Sigmoid colon (tissue), 7 donors: Measurements from ENCODE around the gene PIRT. TPM values are rescaled to one million over a fixed set of nuclear protein-coding genes. Genes with fewer than 3 reads are reported as not detected.

Experiments
- DNase-seq: peaks from one replicate; pipeline ENCODE4 v3.0.0-alpha.2; 2019
- H3K27ac ChIP-seq, 4 donors: fragments of 200-600 bp; sonication (generic); one replicate each; pipeline ENCODE4 v1.5.1; 2016 to 2019; ENCODE audit warnings: mild to moderate bottlenecking in 1 of 4
- H3K27me3 ChIP-seq, 3 donors: fragments of 200-600 bp; sonication (generic); one replicate each; pipeline ENCODE4 v1.5.1; 2019; ENCODE audit warnings: mild to moderate bottlenecking in 1 of 3
- H3K36me3 ChIP-seq, 4 donors: fragments of 200-600 bp; sonication (generic); one replicate each; pipeline ENCODE4 v1.5.1; 2016 to 2019
- H3K4me1 ChIP-seq, 4 donors: fragments of 200-600 bp; sonication (generic); one replicate each; pipeline ENCODE4 v1.5.1; 2017 to 2019
- H3K4me3 ChIP-seq, 4 donors: fragments of 200-600 bp; sonication (generic); one replicate each; pipeline ENCODE4 v1.5.1; 2017 to 2019; ENCODE audit warnings: mild to moderate bottlenecking in 2 of 4, moderate library complexity in 1 of 4
- H3K9me3 ChIP-seq, 4 donors: fragments of 200-600 bp in 3 of 4; sonication (generic) in 3 of 4; one replicate each; pipeline versions ENCODE4 v1.5.1 to v1.6.1; 2013 to 2019
- EP300 ChIP-seq, 4 donors: sonication (generic); formaldehyde crosslinking; IDR thresholded peaks; one replicate each; pipeline ENCODE4 v1.6.1; 2017; ENCODE audit warnings: antibody characterized with exemption in 4 of 4
- POLR2A ChIP-seq, 2 donors: fragments of 450-650 bp; IDR thresholded peaks; one replicate each; pipeline ENCODE4 v1.6.1; 2016; ENCODE audit warnings: antibody characterized with exemption in 2 of 2, mild to moderate bottlenecking in 2 of 2, moderate library complexity in 2 of 2
- POLR2AphosphoS5 ChIP-seq, 4 donors: sonication (generic); formaldehyde crosslinking; IDR thresholded peaks; one replicate each; pipeline ENCODE4 v1.6.1; 2017; ENCODE audit warnings: antibody characterized with exemption in 4 of 4
- WGBS, 2 donors: extraction: QIAGEN DNeasy Blood & Tissue Kit; methylation state at CpG; one replicate each; pipeline ENCODE4 v1.1.7; 2013; 5-methylcytosine and 5-hydroxymethylcytosine counted together
- intact Hi-C: fragments of 100-400 bp; cut with DNase I; formaldehyde crosslinking; loops from one replicate; pipeline ENCODE4 v1.15.1; 2023
- polyA plus RNA-seq, 3 donors: library from polyadenylated mRNA; stranded (reverse); fragments of 200-250 nt; gene quantifications; one replicate each; pipeline ENCODE4 v1.2.3, GENCODE V29; 2013
- total RNA-seq, 4 donors: library from RNA; depleted of rRNA; stranded (reverse); fragments of >200 nt; gene quantifications; one replicate each; pipeline ENCODE4 v1.1.0, GENCODE V29; 2016
- TF ChIP-seq, protein P1 (sequence below), 4 experiments: fragments of 450-650 bp in 3 of 4; fragments of 200-600 bp in 1 of 4; IDR thresholded peaks; one replicate each; pipeline ENCODE4 v1.5.1; 2016 to 2019; ENCODE audit warnings: antibody characterized with exemption in 4 of 4, mild to moderate bottlenecking in 3 of 4, moderate library complexity in 2 of 4
- donor health status: healthy with polysubstance abuse.
- donor health status: Bipolar disorder and iron deficiency.
- donor health status: healthy.

Gene PIRT
- total and polyA plus RNA-seq, 7 donors, result 0.46 to 10.3 (median 3.6) TPM

DNA sequence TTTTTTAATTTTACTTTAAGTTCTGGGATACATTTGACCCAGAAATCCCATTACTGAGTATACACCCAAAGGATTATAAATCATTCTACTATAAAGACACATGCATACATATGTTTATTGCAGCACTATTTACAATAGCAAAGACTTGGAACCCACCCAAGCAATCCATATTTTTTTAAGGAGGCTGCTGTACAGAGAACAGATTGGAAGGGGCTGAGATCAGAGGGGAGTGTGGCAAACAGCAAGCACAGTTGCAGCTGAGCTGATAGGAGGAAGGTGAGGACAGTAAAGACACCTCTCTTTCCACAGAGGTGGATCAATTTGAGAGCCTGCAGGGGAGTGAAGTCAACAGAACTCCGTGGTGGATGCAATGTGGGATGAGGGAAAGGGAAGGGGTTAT, 23.8 kb downstream of the PIRT start:
- WGBS, 2 donors, result 13 to 37% methylated on average over 1 of the region's 1 CpG
- intact Hi-C loops, result no loop called here

GRCh38 chr17:10812674-10813073, 25.2 kb downstream of the PIRT start:
- no peaks in the 10 kb centered on the region for H3K36me3 ChIP-seq
- no peak overlapping the region for H3K4me3 ChIP-seq
- no peak for TF ChIP-seq POLR2AphosphoS5 (IDR thresholded peaks at IDR 0.05)
- TF ChIP-seq POLR2A (IDR thresholded peaks at IDR 0.05), result no peak
- no peak for TF ChIP-seq EP300 (IDR thresholded peaks at IDR 0.05)
- TF ChIP-seq, protein P1, sequence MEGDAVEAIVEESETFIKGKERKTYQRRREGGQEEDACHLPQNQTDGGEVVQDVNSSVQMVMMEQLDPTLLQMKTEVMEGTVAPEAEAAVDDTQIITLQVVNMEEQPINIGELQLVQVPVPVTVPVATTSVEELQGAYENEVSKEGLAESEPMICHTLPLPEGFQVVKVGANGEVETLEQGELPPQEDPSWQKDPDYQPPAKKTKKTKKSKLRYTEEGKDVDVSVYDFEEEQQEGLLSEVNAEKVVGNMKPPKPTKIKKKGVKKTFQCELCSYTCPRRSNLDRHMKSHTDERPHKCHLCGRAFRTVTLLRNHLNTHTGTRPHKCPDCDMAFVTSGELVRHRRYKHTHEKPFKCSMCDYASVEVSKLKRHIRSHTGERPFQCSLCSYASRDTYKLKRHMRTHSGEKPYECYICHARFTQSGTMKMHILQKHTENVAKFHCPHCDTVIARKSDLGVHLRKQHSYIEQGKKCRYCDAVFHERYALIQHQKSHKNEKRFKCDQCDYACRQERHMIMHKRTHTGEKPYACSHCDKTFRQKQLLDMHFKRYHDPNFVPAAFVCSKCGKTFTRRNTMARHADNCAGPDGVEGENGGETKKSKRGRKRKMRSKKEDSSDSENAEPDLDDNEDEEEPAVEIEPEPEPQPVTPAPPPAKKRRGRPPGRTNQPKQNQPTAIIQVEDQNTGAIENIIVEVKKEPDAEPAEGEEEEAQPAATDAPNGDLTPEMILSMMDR (IDR thresholded peaks at IDR 0.05), result no peak
- H3K27ac ChIP-seq, result no peak overlapping the region
- no peak for DNase-seq
- intact Hi-C loops, result no loop called here
- H3K27me3 ChIP-seq, result no peaks in the 10 kb centered on the region
- WGBS, 2 donors, result 20 to 65% methylated on average over 5 of the region's 5 CpGs
- H3K9me3 ChIP-seq, result no peaks in the 10 kb centered on the region
- H3K4me1 ChIP-seq, result no peaks in the 10 kb centered on the region

More for the DNA sequence above, 23.8 kb downstream of the PIRT start:
- DNase-seq, result no peak
- Histone ChIP-seq H3K36me3 (no peaks in the 10 kb centered on the region), H3K27ac (no peak overlapping the region), H3K9me3 (no peaks in the 10 kb centered on the region), H3K27me3 (no peaks in the 10 kb centered on the region), H3K4me3 (no peak overlapping the region), H3K4me1 (no peaks in the 10 kb centered on the region)
- no peak for TF ChIP-seq EP300 (IDR thresholded peaks at IDR 0.05)
- no peak for TF ChIP-seq POLR2A (IDR thresholded peaks at IDR 0.05)
- TF ChIP-seq POLR2AphosphoS5 (IDR thresholded peaks at IDR 0.05), result no peak
- TF ChIP-seq, protein P1 (IDR thresholded peaks at IDR 0.05), result no peak

DNA sequence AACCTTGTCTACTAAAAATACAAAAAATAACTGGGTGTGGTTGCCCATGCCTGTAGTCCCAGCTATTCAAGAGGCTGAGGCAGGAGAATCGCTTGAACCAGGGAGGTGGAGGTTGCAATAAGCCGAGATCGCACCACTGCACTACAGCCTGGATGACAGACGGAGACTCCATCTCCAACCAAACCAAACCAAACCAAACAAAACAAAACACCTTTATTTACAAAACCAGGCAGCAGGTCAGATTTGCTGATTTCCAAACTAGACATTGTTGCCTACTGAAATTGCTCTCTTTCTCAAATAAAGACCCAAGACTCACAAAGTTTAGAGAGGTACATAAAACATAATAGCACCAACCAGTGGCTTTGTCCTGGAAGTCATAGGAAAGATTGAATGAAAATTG, 28.3 kb downstream of the PIRT start:
- Histone ChIP-seq H3K27ac (no peak overlapping the region), H3K27me3 (no peaks in the 10 kb centered on the region), H3K4me3 (no peak overlapping the region), H3K4me1 (no peaks in the 10 kb centered on the region), H3K9me3 (no peaks in the 10 kb centered on the region), H3K36me3 (no peaks in the 10 kb centered on the region)
- no peak for DNase-seq
- WGBS, 2 donors, result 42 to 84% methylated on average over 4 of the region's 4 CpGs
- TF ChIP-seq EP300 (IDR thresholded peaks at IDR 0.05), result no peak
- no peak for TF ChIP-seq POLR2AphosphoS5 (IDR thresholded peaks at IDR 0.05)
- TF ChIP-seq POLR2A (IDR thresholded peaks at IDR 0.05), result no peak
- TF ChIP-seq, protein P1 (IDR thresholded peaks at IDR 0.05), result no peak
- intact Hi-C loops, result no loop called here

DNA sequence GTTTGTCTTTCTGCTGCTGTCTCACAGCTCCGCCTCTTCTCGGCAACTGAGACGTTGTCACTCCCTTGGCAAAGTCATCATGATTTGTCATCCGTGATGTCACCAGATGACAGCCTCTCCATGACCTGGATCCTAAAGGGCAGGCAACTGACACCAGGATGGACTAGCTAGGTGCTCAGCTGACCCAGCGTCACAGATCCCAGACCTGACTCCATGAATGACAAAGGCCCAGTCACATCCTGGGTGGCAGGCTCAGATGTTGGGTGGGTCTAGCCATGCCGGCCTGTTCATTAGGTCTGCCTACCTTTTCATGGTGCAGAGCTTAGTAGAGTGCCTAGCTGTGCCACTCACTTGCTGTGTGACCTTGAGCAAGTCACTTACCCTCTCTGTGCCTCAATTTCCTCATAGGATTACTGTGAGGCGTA, 30.2 kb downstream of the PIRT start:
- Histone ChIP-seq H3K27me3 (no peaks in the 10 kb centered on the region), H3K4me1 (no peaks in the 10 kb centered on the region), H3K9me3 (no peaks in the 10 kb centered on the region), H3K36me3 (no peaks in the 10 kb centered on the region), H3K27ac (no peak overlapping the region), H3K4me3 (no peak overlapping the region)
- 59 to 79% methylated on average over 7 of the region's 7 CpGs for WGBS, 2 donors
- intact Hi-C loops, result no loop called here
- no peak for DNase-seq
- TF ChIP-seq EP300 (IDR thresholded peaks at IDR 0.05), result no peak
- no peak for TF ChIP-seq POLR2A (IDR thresholded peaks at IDR 0.05)
- TF ChIP-seq, protein P1 (IDR thresholded peaks at IDR 0.05), result no peak
- no peak for TF ChIP-seq POLR2AphosphoS5 (IDR thresholded peaks at IDR 0.05)

DNA sequence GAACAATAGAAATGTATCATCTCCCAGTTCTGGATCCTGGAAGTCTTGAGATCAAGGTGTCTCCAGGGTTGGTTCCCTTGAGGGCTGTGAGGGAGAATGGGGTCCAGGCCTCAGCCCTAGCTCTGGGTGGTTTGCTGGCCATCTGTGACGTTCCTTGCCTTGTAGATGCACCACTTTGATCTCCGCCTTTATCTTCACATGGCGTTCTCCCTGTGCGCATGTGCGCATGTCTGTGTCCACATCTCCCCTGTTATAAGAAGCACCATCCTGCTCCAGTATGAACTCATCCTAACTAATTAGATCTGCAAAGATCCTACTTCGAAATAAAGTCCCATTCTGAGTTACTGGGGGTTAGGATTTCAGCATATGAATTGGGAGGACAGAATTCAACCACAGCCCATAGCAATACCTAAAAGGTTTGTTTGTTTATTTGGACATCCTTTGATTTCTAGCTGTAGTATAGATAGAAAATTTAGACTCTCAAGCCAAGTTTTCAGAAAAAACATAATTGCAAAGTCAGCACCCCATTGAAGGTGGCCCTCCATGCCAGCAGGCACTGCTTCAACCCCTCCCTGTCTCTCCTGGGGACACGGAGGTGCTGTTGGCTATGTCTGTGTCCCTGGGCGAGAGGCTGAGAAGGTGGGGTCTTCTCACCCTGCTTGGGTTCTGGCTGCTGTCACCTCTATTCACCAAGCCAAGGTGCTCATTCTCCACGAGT, 31.2 kb downstream of the PIRT start:
- no peaks in the 10 kb centered on the region for H3K9me3 ChIP-seq
- WGBS, 2 donors, result 79 to 82% methylated on average over 9 of the region's 9 CpGs
- H3K27me3 ChIP-seq, result no peaks in the 10 kb centered on the region
- H3K4me3 ChIP-seq, result no peak overlapping the region
- TF ChIP-seq POLR2A (IDR thresholded peaks at IDR 0.05) (no peak), EP300 (IDR thresholded peaks at IDR 0.05) (no peak), POLR2AphosphoS5 (IDR thresholded peaks at IDR 0.05) (no peak)
- TF ChIP-seq, protein P1 (IDR thresholded peaks at IDR 0.05), result no peak
- intact Hi-C loops, result no loop called here
- H3K4me1 ChIP-seq, result no peaks in the 10 kb centered on the region
- no peak for DNase-seq
- H3K27ac ChIP-seq, result no peak overlapping the region
- H3K36me3 ChIP-seq, result no peaks in the 10 kb centered on the region
